NCI-H1105 (cell line): ENCODE results near the gene HOXC12.

Experiments used
- DNase-seq: peaks from one replicate; lab custom pipeline; 2025; lab: John Stamatoyannopoulos, UW

The HOXC12 gene

DNA sequence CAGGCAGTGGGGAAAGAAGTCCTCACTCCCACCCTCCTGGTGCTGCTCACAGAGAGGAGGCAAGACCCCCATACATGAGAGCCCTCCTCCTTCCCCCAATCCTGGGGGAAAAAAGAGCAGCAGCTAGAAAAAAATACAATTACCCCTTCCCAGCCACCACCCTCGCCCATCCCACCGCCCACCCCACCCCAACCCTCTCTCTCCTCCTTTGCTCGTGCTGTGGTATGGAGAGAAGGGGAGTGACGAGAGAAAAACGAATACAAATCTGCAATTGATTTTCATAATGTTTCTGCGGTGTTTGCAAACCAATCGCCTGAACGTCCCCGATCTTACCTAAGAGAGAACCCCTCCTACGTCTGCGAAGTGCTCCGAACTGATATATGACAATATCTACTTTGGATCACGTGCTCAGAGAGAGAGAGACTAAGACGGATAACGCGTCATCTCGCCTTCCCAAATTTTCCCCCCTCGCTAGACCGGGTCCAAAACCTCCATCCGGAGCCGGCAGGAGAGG, 18.1 kb downstream of the HOXC12 start, which contains the start of gene HOXC11:
Gene HOXC11 (plus strand): TSS at position 405 of the 514 bp plus-strand sequence. CDS start 116 bp downstream, outside the sequence.
- no peak for DNase-seq

DNA sequence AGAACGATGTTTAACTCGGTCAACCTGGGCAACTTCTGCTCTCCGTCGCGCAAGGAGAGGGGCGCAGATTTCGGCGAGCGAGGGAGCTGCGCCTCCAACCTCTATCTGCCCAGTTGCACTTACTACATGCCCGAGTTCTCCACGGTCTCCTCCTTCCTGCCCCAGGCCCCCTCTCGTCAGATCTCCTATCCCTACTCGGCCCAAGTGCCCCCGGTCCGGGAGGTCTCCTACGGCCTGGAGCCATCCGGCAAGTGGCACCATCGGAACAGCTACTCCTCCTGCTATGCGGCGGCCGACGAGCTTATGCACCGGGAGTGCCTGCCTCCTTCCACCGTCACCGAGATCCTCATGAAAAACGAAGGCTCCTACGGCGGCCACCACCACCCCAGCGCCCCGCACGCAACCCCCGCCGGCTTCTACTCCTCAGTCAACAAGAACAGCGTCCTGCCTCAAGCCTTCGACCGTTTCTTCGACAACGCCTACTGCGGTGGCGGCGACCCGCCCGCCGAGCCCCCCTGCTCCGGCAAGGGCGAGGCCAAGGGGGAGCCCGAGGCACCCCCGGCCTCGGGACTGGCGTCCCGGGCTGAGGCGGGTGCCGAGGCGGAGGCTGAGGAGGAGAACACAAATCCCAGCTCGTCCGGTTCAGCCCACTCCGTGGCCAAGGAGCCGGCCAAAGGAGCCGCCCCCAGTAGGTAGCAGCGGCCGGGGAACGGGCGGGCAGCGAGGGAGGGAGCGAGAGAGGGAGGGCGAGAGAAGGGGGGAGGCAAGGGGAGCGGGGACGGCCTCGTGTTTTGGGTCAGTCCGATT, 18.7 kb downstream of the HOXC12 start:
- no peak for DNase-seq

GRCh38 chr12:53974084-53975063, 19.7 kb downstream of the HOXC12 start, which contains the start of gene HOTAIR:
TSS of gene HOTAIR (minus strand) at chr12:53974954.
- DNase-seq, result no peak

GRCh38 chr12:53975064-53975471, 20.4 kb downstream of the HOXC12 start:
- DNase-seq, result no peak

DNA sequence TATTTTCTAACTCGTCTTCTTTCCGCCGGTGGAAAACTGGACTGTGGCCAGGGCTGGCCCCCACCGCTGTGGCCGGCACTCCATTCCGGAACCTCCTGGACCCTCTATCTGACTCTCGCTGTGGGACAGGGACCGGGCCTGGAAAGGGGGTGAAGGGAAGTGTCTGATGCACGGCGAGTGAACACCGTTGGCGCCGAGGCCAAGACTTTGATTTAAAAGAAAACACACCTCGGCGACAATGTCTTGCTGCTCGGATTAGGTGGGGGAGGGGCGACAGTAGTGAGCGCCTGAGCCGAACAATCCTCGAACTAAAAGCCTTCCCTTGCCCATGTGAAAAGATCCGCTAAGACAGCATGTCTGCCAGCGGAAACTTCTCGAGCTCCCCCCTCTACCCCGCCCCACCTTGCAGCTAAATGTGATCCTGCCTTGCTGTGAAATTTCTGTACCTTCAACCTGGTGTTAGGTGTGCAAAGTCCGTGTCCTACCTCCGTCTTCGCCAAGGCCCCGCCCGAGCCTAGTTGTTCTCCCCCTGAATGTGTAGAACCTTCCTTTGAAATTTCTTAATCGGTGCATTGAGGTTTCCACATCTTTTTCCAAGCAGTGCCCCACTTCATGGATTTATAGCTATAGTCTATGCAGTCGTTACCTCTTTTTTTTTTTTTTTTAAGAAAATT, 20.9 kb downstream of the HOXC12 start:
- DNase-seq, result no peak

DNA sequence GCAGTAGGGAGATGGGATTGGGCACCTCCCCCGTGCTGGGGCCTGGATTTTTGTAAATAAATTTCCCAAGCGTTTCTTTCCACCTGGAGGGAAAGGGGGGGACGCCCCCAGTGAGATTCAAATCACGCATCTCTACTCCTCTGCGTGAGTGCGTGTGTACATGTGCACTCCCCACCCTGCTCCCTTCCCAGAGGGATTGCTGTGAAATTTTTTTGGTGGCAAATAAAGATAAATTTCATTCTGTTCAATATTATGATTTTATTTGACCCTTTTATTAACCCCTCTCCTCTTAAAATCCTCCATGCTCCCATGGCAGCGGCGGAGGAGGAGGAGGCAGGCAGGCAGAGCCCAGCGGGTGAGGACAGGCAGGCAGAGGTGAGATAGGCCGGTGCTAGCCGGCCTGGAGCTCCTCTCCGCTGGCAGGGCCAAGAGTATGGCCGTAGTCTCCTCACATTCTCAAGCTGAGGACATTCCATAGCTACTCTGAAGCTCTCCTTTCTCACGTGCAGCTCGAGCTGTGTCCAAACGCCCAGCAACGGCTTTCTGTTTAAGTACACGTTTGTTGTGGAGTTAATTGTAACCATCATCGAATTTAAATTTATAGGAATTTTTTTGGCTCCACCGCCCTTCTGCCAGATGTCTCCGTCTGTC, 21.6 kb downstream of the HOXC12 start:
- DNase-seq, result no peak

DNA sequence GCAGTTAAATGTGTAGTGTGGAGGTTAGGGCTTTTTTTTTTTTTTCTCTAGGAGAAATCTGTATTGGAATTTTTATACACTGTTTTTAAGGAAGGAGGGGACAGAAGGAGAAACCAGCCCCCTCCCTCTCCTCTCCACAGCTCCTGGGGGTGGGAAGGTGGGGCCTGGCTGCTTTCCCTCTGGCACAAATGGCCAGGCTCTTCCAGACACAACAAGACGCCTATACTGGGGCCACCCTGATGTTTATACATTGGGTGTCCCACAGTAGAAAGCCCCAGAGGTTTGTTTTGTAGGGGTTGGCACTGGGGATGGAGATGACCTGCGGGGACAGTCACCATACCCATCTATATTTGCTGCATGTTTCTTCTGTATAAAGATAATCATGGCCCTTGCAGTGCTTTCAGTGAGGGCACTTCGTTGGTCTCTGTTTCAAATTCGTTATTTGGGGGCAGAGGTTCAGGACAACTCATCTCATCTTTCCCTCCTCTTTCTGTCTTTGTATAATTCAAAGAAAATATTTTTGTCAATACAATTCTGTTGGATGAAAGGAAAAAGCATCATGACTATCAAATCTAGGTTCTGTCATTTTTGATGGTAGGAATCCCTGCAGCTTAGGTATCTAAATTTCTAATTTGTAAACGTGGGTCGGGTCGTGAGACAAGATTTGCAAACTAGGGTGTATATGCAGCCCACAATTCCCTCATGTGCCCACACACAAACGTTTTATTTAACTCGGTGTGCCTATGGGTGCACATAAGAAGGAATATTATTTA, 22.3 kb downstream of the HOXC12 start:
- no peak for DNase-seq

DNA sequence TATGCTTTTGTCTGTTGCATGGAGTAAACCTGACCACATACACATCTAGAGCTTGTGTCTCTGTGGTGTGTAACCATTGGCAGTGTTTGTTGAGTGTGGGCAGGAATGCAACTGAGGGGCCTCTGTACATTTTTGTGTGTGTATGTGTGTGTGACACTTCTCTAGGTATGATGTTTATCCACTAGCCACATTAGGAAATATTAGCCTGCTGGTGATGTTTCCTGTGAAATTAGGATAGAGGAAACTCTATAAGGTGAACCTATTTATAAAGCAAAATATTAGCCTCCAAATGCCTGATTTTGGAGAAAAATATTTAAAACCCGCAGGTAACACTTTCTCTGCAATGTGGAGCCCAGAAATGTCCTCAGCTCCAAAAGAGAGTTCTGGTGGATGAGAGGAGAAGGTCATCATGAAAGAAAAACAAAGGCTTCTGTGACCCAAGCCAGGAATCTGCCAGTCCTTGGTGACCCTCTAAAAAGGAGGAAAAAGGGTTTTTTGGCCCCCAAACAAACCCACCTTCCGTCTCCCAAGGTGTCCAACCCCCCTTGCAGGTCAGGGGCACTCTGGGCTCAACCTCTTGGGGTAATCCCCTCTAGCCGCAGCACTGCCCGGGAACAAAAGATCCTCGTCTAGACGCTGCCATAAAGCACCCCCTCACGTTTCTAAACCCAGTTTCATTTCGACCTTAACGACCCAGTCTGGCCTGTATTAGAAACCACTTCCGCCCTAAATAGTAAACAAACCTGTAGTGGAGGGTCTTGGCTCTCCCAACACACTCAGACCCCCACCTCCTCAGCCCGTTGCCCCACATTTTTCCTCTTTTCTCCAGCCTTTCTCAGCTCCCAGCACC, 23.1 kb downstream of the HOXC12 start:
- DNase-seq, result no peak

DNA sequence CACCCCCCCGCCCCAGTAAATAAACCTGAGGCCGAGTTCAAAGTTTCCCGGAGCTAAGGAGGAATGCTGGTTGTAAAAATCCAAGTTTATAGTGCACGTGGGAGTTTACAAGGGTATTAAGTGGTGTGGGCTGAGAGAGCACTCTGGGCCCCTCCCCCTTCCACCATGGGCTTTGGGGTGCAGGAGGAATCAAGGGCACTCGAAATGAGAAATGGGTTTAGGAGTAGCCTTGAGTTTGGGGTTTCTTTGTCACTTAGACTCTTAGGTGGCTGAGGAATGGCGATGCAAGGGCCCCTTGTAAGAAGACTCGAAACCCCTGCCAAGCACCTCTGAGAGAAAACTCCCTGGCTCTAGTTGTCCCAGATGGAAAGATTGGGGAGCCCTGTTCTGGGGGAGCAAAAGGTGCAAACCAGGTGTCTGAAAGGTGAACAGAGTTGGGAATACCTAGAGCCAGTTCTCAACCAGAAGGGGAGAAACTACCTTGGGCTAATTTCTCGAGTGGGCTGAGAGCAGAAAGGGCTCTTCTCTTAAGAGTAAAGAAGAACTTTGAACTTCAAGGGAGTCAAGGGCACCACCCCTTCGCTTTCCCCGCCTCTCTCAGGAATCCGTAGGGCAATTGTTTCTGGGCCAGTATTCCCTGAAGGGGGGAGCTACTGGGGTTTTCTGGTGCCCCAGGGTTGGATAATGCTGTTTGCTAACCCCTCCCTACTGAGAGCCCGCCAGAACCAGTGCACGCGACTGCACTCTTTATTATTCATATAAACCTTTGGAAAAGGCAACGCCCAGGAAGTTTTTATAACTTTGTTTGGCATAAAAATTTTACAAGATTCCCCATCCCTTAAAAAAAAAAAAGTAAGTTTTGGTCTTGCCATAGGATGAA, 24.0 kb downstream of the HOXC12 start:
- DNase-seq, result no peak

DNA sequence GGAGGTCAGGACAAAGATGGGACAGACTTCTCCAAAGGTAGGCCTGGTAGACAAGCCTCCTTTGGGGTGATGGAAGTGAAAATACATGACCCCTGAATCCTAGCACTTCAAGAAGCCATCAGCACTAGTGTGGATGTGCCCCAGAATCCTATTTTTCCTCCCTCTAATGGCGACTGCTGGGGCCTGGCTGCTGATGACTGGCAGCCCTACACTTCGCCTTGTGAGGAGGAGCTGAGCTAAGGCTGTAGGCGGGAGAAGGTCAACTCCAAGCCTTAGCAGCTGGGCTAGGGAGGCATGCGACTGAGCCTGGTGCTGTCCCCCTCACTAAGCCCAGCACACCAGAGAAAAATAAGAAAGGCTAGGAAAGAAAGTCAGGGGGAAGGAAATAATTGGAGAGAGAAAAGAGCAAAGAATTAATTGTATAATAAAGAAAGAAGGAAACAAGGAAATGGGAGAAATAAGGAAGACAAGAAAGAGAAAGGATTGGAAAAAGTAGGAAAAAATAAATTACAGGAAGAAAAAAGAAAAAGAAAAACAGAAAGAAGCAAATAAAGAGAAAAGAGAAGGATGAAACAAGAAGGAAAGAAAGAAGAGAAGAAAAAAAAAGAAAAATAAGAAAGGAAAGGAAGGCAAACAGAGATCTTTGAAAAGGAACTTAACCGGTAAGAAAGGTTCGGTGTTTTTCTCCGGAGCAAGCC, 25.6 kb downstream of the HOXC12 start:
- DNase-seq, result no peak

GRCh38 chr12:53980802-53981496, 26.2 kb downstream of the HOXC12 start:
- no peak for DNase-seq

GRCh38 chr12:53981634-53982565, 27.2 kb downstream of the HOXC12 start:
- no peak for DNase-seq

- no peak for DNase-seq
Observed at GRCh38 chr12:53982648-53983567, 28.2 kb downstream of the HOXC12 start.

DNA sequence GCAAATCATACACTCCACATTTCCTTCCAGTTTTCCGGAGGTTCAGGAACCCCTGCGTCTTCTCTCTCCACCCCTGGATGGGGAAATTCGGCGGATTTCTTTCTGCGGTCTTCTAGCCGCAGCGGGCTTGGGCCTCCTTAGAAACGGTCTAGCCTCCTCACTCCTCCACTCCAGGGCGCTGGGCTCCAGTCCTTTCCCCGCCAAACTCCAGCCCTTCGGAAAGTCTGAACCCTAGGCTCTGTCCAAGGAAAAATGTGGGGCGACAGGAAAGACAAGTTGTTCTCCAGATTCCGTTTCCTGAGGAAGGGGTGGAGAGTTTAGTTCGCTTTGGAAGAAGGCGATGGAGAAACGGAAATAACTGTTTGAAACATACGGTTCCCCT, 28.9 kb downstream of the HOXC12 start:
- no peak for DNase-seq

DNA sequence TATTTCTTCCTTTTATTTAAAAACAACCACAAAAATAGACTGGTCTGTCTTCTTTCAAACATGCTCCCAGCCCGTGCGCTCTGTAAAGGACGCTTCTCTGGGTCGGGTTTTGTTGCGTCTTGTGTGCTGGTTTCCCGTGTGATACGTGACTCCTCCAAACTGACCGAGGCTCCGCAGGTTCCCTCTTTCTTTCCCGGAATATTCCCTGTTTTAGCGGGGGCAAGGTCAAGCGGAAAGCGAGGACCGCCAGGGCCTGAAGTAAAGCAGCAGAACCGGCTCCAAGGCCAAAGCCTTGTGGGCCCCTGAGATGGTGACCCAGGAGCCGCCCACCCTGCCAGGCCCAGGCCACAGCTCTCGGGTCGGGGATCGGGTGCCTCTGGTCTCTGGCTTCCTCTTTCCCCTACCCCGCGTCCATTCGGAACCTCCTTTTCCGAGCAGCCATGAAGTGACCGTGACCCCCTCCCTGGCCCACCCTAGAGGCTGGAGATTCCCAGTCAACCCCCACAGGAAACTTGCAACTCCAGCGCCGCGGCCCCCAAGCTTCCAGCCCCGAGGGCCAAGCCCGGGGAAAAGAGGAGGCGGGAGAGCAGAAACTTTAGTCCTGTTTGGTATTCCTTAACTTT, 29.4 kb downstream of the HOXC12 start:
- DNase-seq, result no peak
